Astrocyte of the cerebellum (primary cell): ENCODE measurements around the gene PSMG3.

Experiments used
- DNase-seq: peaks from one replicate; pipeline ENCODE4 v3.0.0-alpha.2; 2011; ENCODE audit warnings: low read depth
- H3K4me3 ChIP-seq: 2 replicates; pipeline ENCODE4 v1.5.1; 2011; ENCODE audit warnings: mild to moderate bottlenecking, low read depth, low read length, moderate library complexity
- CTCF ChIP-seq: IDR thresholded peaks from 2 replicates; pipeline ENCODE4 v1.5.1; 2012; ENCODE audit warnings: low read length, low read depth, moderate library complexity, mild to moderate bottlenecking; ENCODE audit errors: missing control alignments
- in situ Hi-C: cut with HindIII; loops from 2 replicates; pipeline ENCODE4 v1.10.0; 2017; ENCODE audit warnings: low sequenced_read_pairs

The PSMG3 gene

GRCh38 chr7:1610013-1610677 lies 40.3 kb upstream of the PSMG3 start:
- no peak for TF ChIP-seq CTCF
- no peak for DNase-seq
- H3K4me3 ChIP-seq: no peak overlapping the region
- in situ Hi-C loops: no loop called here

GRCh38 chr7:1609023-1609422 lies 39.2 kb upstream of the PSMG3 start:
- in situ Hi-C loops: no loop called here
- no peak overlapping the region for H3K4me3 ChIP-seq
- TF ChIP-seq CTCF: no peak
- DNase-seq: no peak

- DNase-seq: no peak
- no peak overlapping the region for H3K4me3 ChIP-seq
- in situ Hi-C loops: no loop called here
- no peak for TF ChIP-seq CTCF
Measured at GRCh38 chr7:1608318-1608717, 38.5 kb upstream of the PSMG3 start.

GRCh38 chr7:1607696-1608095 lies 37.9 kb upstream of the PSMG3 start:
- no peak for TF ChIP-seq CTCF
- no peak overlapping the region for H3K4me3 ChIP-seq
- in situ Hi-C loops: no loop called here
- no peak for DNase-seq

- no peak overlapping the region for H3K4me3 ChIP-seq
- no peak for DNase-seq
- TF ChIP-seq CTCF: no peak
- in situ Hi-C loops: no loop called here
Measured at GRCh38 chr7:1607001-1607400, 37.2 kb upstream of the PSMG3 start.

- no peak overlapping the region for H3K4me3 ChIP-seq
- no peak for TF ChIP-seq CTCF
- in situ Hi-C loops: no loop called here
- DNase-seq: no peak
Measured at GRCh38 chr7:1604383-1604782, 34.6 kb upstream of the PSMG3 start.
